Measurements from ENCODE around the gene HSD3B2.

DNA sequence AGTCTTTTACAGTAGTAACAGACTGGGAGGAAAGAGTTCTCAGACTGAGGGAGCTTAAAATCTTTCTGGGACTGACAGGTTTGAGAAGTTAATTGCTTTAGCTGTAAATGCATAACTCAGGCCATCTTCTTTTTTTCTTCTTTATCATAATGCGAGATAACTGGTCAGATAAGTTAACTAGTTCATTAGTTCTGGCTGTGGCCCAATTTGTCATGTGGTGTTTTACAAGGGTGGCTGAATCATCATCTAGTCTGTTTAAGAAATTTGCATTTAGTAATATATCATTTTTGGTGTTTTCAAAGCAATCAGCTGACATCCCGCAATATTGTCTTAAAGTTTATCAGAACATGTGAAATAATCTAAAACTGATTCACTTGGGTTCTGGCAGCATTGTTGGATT, 14.0 kb downstream of the HSD3B2 start:
- TF ChIP-seq, protein P1, sequence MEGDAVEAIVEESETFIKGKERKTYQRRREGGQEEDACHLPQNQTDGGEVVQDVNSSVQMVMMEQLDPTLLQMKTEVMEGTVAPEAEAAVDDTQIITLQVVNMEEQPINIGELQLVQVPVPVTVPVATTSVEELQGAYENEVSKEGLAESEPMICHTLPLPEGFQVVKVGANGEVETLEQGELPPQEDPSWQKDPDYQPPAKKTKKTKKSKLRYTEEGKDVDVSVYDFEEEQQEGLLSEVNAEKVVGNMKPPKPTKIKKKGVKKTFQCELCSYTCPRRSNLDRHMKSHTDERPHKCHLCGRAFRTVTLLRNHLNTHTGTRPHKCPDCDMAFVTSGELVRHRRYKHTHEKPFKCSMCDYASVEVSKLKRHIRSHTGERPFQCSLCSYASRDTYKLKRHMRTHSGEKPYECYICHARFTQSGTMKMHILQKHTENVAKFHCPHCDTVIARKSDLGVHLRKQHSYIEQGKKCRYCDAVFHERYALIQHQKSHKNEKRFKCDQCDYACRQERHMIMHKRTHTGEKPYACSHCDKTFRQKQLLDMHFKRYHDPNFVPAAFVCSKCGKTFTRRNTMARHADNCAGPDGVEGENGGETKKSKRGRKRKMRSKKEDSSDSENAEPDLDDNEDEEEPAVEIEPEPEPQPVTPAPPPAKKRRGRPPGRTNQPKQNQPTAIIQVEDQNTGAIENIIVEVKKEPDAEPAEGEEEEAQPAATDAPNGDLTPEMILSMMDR (IDR thresholded peaks at IDR 0.05; ENCODE audit: extremely low read depth in 1 of 2, insufficient read depth in 1 of 2, low read depth in 1 of 2, low read length in 2 of 2) = no peak
- no peak for TF ChIP-seq POLR2A (IDR thresholded peaks at IDR 0.05; ENCODE audit: low read depth, low read length)

Measured in endothelial cell of umbilical vein (primary cell).